Measurements from ENCODE around the gene ATP5MC3. TPM values are rescaled to one million over a fixed set of nuclear protein-coding genes. Genes with fewer than 3 reads are reported as not detected.

ATP5MC3 gene
- total and polyA plus RNA-seq, 2 of the 13 experiments (the other 11 are each of a cell fraction or from before 2014, with no cell fraction given): 676 to 1,007 TPM

DNA sequence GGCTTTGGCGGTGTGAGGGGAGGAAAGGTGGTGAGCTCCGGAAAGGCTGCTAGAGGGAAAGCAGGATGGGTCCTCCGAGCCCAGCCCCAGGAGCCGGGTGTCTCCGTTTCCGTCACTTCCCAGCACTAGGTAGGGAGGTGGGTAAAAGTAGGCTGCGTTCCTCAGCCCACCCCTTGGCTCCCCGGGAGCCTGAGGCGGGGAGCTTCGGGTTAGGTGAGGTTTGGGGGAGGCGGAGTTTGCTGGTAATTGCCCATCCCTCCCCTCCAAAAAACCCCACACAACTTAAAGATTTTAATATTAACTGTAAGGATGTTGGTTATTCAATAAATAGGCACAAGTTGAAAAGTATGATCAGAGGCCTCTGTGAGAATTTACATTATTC is 13.0 kb downstream of the ATP5MC3 start (continued):
- TF ChIP-seq, protein P1, sequence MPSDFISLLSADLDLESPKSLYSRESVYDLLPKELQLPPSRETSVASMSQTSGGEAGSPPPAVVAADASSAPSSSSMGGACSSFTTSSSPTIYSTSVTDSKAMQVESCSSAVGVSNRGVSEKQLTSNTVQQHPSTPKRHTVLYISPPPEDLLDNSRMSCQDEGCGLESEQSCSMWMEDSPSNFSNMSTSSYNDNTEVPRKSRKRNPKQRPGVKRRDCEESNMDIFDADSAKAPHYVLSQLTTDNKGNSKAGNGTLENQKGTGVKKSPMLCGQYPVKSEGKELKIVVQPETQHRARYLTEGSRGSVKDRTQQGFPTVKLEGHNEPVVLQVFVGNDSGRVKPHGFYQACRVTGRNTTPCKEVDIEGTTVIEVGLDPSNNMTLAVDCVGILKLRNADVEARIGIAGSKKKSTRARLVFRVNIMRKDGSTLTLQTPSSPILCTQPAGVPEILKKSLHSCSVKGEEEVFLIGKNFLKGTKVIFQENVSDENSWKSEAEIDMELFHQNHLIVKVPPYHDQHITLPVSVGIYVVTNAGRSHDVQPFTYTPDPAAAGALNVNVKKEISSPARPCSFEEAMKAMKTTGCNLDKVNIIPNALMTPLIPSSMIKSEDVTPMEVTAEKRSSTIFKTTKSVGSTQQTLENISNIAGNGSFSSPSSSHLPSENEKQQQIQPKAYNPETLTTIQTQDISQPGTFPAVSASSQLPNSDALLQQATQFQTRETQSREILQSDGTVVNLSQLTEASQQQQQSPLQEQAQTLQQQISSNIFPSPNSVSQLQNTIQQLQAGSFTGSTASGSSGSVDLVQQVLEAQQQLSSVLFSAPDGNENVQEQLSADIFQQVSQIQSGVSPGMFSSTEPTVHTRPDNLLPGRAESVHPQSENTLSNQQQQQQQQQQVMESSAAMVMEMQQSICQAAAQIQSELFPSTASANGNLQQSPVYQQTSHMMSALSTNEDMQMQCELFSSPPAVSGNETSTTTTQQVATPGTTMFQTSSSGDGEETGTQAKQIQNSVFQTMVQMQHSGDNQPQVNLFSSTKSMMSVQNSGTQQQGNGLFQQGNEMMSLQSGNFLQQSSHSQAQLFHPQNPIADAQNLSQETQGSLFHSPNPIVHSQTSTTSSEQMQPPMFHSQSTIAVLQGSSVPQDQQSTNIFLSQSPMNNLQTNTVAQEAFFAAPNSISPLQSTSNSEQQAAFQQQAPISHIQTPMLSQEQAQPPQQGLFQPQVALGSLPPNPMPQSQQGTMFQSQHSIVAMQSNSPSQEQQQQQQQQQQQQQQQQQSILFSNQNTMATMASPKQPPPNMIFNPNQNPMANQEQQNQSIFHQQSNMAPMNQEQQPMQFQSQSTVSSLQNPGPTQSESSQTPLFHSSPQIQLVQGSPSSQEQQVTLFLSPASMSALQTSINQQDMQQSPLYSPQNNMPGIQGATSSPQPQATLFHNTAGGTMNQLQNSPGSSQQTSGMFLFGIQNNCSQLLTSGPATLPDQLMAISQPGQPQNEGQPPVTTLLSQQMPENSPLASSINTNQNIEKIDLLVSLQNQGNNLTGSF (CRISPR knock-in tag; IDR thresholded peaks at IDR 0.05): no peak
- TF ChIP-seq RBM22 (optimal IDR thresholded peaks at IDR 0.05; ENCODE audit: low read length) (peak; percentile 51), HNRNPLL (IDR thresholded peaks at IDR 0.05; ENCODE audit: low read depth, low read length, poor library complexity, severe bottlenecking) (no peak), STAG1 (CRISPR knock-in tag; IDR thresholded peaks at IDR 0.05) (no peak), CCAR2 (optimal IDR thresholded peaks at IDR 0.05; ENCODE audit: low read depth, low read length) (no peak), MAFF (IDR thresholded peaks at IDR 0.05; ENCODE audit: low read depth, low read length) (no peak), NFATC3 (CRISPR knock-in tag; IDR thresholded peaks at IDR 0.05) (0 out of 2 replicates have a peak, but pooled peaks have one; percentile 69), ZNF652 (CRISPR knock-in tag; IDR thresholded peaks at IDR 0.05; ENCODE audit: borderline replicate concordance, low read depth) (no peak), PCBP1 (IDR thresholded peaks at IDR 0.05; ENCODE audit: borderline replicate concordance, low read depth, low read length) (0 out of 2 replicates have a peak, but pooled peaks have one; percentile 60), ZNF572 (CRISPR knock-in tag; IDR thresholded peaks at IDR 0.05) (no peak), ZFP41 (CRISPR knock-in tag; IDR thresholded peaks at IDR 0.05; ENCODE audit: borderline replicate concordance) (no peak), ZMYM3 (CRISPR knock-in tag; IDR thresholded peaks at IDR 0.05) (no peak), ZNF772 (CRISPR knock-in tag; IDR thresholded peaks at IDR 0.05) (peak; percentile 42; the same call in 1 of the 2 replicates), FOXA3 (CRISPR knock-in tag; IDR thresholded peaks at IDR 0.05) (no peak), TCF12 (IDR thresholded peaks at IDR 0.05) (no peak), TCF12 (CRISPR knock-in tag; IDR thresholded peaks at IDR 0.05) (no peak), MAFG (CRISPR knock-in tag; IDR thresholded peaks at IDR 0.05) (no peak), ATF7-NPFF (CRISPR knock-in tag; IDR thresholded peaks at IDR 0.05; ENCODE audit: low read depth) (0 out of 2 replicates have a peak, but pooled peaks have one; percentile 6), ATF1 (CRISPR knock-in tag; IDR thresholded peaks at IDR 0.05) (0 out of 2 replicates have a peak, but pooled peaks have one; percentile 56), ZFP36L2 (CRISPR knock-in tag; IDR thresholded peaks at IDR 0.05) (no peak), NR2F2 (IDR thresholded peaks at IDR 0.05; ENCODE audit: borderline replicate concordance, low read depth) (peak; percentile 61; the same call in 1 of the 2 replicates)
- TF ChIP-seq, protein P2, sequence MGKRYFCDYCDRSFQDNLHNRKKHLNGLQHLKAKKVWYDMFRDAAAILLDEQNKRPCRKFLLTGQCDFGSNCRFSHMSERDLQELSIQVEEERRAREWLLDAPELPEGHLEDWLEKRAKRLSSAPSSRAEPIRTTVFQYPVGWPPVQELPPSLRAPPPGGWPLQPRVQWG (CRISPR knock-in tag; IDR thresholded peaks at IDR 0.05; ENCODE audit: borderline replicate concordance, low read depth): no peak
- TF ChIP-seq, protein P3, sequence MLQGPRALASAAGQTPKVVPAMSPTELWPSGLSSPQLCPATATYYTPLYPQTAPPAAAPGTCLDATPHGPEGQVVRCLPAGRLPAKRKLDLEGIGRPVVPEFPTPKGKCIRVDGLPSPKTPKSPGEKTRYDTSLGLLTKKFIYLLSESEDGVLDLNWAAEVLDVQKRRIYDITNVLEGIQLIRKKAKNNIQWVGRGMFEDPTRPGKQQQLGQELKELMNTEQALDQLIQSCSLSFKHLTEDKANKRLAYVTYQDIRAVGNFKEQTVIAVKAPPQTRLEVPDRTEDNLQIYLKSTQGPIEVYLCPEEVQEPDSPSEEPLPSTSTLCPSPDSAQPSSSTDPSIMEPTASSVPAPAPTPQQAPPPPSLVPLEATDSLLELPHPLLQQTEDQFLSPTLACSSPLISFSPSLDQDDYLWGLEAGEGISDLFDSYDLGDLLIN (CRISPR knock-in tag; IDR thresholded peaks at IDR 0.05; ENCODE audit: borderline replicate concordance): no peak
- TF ChIP-seq, protein P4, sequence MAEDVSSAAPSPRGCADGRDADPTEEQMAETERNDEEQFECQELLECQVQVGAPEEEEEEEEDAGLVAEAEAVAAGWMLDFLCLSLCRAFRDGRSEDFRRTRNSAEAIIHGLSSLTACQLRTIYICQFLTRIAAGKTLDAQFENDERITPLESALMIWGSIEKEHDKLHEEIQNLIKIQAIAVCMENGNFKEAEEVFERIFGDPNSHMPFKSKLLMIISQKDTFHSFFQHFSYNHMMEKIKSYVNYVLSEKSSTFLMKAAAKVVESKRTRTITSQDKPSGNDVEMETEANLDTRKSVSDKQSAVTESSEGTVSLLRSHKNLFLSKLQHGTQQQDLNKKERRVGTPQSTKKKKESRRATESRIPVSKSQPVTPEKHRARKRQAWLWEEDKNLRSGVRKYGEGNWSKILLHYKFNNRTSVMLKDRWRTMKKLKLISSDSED (CRISPR knock-in tag; IDR thresholded peaks at IDR 0.05): no peak
